ENCODE data around the gene KSR1.

Gene KSR1

GRCh38 chr17:27591986-27592385 lies 135.7 kb downstream of the KSR1 start:
- H3K4me3 ChIP-seq (ENCODE audit: low read length): no peak overlapping the region
- no peak overlapping the region for H3K27ac ChIP-seq (ENCODE audit: low read length)
- no peaks in the 10 kb centered on the region for H3K36me3 ChIP-seq (replicated peaks; ENCODE audit: low read depth, low read length)
- no peak overlapping the region for H3K4me2 ChIP-seq (ENCODE audit: low read length)
- H2AFZ ChIP-seq (ENCODE audit: low read depth, low read length): no peak overlapping the region
- no peaks in the 10 kb centered on the region; the same call in 1 of the 2 replicates for H4K20me1 ChIP-seq (ENCODE audit: insufficient read depth, low read length)
- TF ChIP-seq EZH2phosphoT487 (IDR thresholded peaks at IDR 0.05; ENCODE audit: low read depth): no peak
- TF ChIP-seq CTCF (IDR thresholded peaks at IDR 0.05; ENCODE audit: low read depth, low read length): no peak
- H3K4me1 ChIP-seq (ENCODE audit: low read length): no peaks in the 10 kb centered on the region
- no peaks in the 10 kb centered on the region for H3K79me2 ChIP-seq (ENCODE audit: low read length)
- H3K9me3 ChIP-seq (ENCODE audit: insufficient read depth, low read length): no peaks in the 10 kb centered on the region
- no peak overlapping the region for H3K9ac ChIP-seq (ENCODE audit: low read length)
- peaks cover 39% of the 10 kb centered on the region for H3K27me3 ChIP-seq (ENCODE audit: low read depth, low read length)

- Histone ChIP-seq H3K79me2 (ENCODE audit: low read length) (no peaks in the 10 kb centered on the region), H3K27me3 (ENCODE audit: low read depth, low read length) (peaks cover 43% of the 10 kb centered on the region), H3K36me3 (replicated peaks; ENCODE audit: low read depth, low read length) (no peaks in the 10 kb centered on the region), H3K9ac (ENCODE audit: low read length) (no peak overlapping the region), H3K9me3 (ENCODE audit: insufficient read depth, low read length) (no peaks in the 10 kb centered on the region), H3K27ac (ENCODE audit: low read length) (no peak overlapping the region), H3K4me2 (ENCODE audit: low read length) (no peak overlapping the region), H3K4me3 (ENCODE audit: low read length) (no peak overlapping the region), H3K4me1 (ENCODE audit: low read length) (no peaks in the 10 kb centered on the region), H2AFZ (ENCODE audit: low read depth, low read length) (no peak overlapping the region), H4K20me1 (ENCODE audit: insufficient read depth, low read length) (no peaks in the 10 kb centered on the region)
- TF ChIP-seq CTCF (IDR thresholded peaks at IDR 0.05; ENCODE audit: low read depth, low read length) (no peak), EZH2phosphoT487 (IDR thresholded peaks at IDR 0.05; ENCODE audit: low read depth) (no peak)
Measured at GRCh38 chr17:27593232-27593856, 137.1 kb downstream of the KSR1 start.

- H3K27me3 ChIP-seq (ENCODE audit: low read depth, low read length): peaks cover 43% of the 10 kb centered on the region
- H3K79me2 ChIP-seq (ENCODE audit: low read length): no peaks in the 10 kb centered on the region
- no peak overlapping the region for H3K4me2 ChIP-seq (ENCODE audit: low read length)
- H3K27ac ChIP-seq (ENCODE audit: low read length): no peak overlapping the region
- no peaks in the 10 kb centered on the region for H3K9me3 ChIP-seq (ENCODE audit: insufficient read depth, low read length)
- no peaks in the 10 kb centered on the region for H4K20me1 ChIP-seq (ENCODE audit: insufficient read depth, low read length)
- no peaks in the 10 kb centered on the region for H3K36me3 ChIP-seq (replicated peaks; ENCODE audit: low read depth, low read length)
- no peak overlapping the region for H3K9ac ChIP-seq (ENCODE audit: low read length)
- no peak overlapping the region for H3K4me3 ChIP-seq (ENCODE audit: low read length)
- no peaks in the 10 kb centered on the region for H3K4me1 ChIP-seq (ENCODE audit: low read length)
- TF ChIP-seq CTCF (IDR thresholded peaks at IDR 0.05; ENCODE audit: low read depth, low read length) (no peak), EZH2phosphoT487 (IDR thresholded peaks at IDR 0.05; ENCODE audit: low read depth) (no peak)
- H2AFZ ChIP-seq (ENCODE audit: low read depth, low read length): no peak overlapping the region
Measured at GRCh38 chr17:27593857-27594255, 137.6 kb downstream of the KSR1 start.

- H3K9ac ChIP-seq (ENCODE audit: low read length): no peak overlapping the region
- no peak overlapping the region for H3K4me3 ChIP-seq (ENCODE audit: low read length)
- no peak overlapping the region for H3K4me2 ChIP-seq (ENCODE audit: low read length)
- no peaks in the 10 kb centered on the region for H3K9me3 ChIP-seq (ENCODE audit: insufficient read depth, low read length)
- no peaks in the 10 kb centered on the region for H3K4me1 ChIP-seq (ENCODE audit: low read length)
- H3K79me2 ChIP-seq (ENCODE audit: low read length): no peaks in the 10 kb centered on the region
- H2AFZ ChIP-seq (ENCODE audit: low read depth, low read length): no peak overlapping the region
- no peaks in the 10 kb centered on the region for H3K36me3 ChIP-seq (replicated peaks; ENCODE audit: low read depth, low read length)
- H3K27ac ChIP-seq (ENCODE audit: low read length): no peak overlapping the region
- H3K27me3 ChIP-seq (ENCODE audit: low read depth, low read length): peaks cover 34% of the 10 kb centered on the region
- no peak for TF ChIP-seq CTCF (IDR thresholded peaks at IDR 0.05; ENCODE audit: low read depth, low read length)
- TF ChIP-seq EZH2phosphoT487 (IDR thresholded peaks at IDR 0.05; ENCODE audit: low read depth): no peak
- H4K20me1 ChIP-seq (ENCODE audit: insufficient read depth, low read length): no peaks in the 10 kb centered on the region
Measured at GRCh38 chr17:27595208-27595607, 139.0 kb downstream of the KSR1 start.

Measured in OCI-LY3 (cell line).